Right ventricle myocardium superior (tissue), 1 donor: ENCODE results near the gene NDUFC1. TPM values are rescaled to one million over a fixed set of nuclear protein-coding genes. Genes with fewer than 3 reads are reported as not detected.
"Not testable (repeated sequence)": the region's sequence is repeated elsewhere in the genome, so short reads cannot be mapped to it uniquely, and the experiment has no call there.

Experiments
- ATAC-seq: fragments of 200-7000 bp; cut with Tn5 transposase; one replicate; pipeline ENCODE4 v1.9.1; 2020; ENCODE audit warnings: mild to moderate bottlenecking; ENCODE audit not compliant: poor library complexity
- DNase-seq: peaks from one replicate; pipeline ENCODE4 v3.0.0-alpha.2; 2020
- intact Hi-C: fragments of 100-400 bp; cut with DNase I; formaldehyde crosslinking; loops from one replicate; pipeline ENCODE4 v1.11.2; 2022
- long read RNA-seq: library from polyadenylated mRNA; unstranded; transcript quantifications from one replicate; pipeline ENCODE4 v2.0.0, GENCODE V29; 2021
- total RNA-seq: library from RNA; stranded (reverse); fragmentation: NEBNext Ultra II Directional; extraction: Animal tissue kit (Norgen Biotek cat#: 25700); gene quantifications from one replicate; pipeline ENCODE4 v1.2.1, GENCODE V29; 2021
- donor health status: DM: no; HTN: yes; CAD: no; lungs with severe emphysema.

Gene NDUFC1
- 225 TPM for total RNA-seq
- long read RNA-seq, transcript NDUFC1-209 (5 exons, 1,198 nt), result major isoform, 64 of 250 reads
- long read RNA-seq, transcript NDUFC1-211 (6 exons, 1,257 nt), result minor isoform, 5 of 250 reads
- long read RNA-seq, partial matches to known transcripts, result 164 of 250 reads
- long read RNA-seq, other reads (novel, unspliced or antisense), result 16 of 250 reads

- peak; percentile 55 for DNase-seq
- ATAC-seq, result peak; percentile 15
- intact Hi-C loops, result no loop called here
Observed at GRCh38 chr4:139301821-139302611, at the start of gene NDUFC1. TSS of gene NDUFC1 (minus strand) at chr4:139302477. CDS start at chr4:139295798, 6,679 bp downstream.

GRCh38 chr4:139337612-139338011 lies 35.3 kb upstream of the NDUFC1 start:
- no peak for ATAC-seq
- intact Hi-C loops, result no loop called here

GRCh38 chr4:139333046-139333445 lies 30.8 kb upstream of the NDUFC1 start:
- intact Hi-C loops, result no loop called here
- DNase-seq (no peak), ATAC-seq (no peak)

More at GRCh38 chr4:139337612-139338011, 35.3 kb upstream of the NDUFC1 start:
- no peak for DNase-seq

GRCh38 chr4:139331185-139331584 lies 28.9 kb upstream of the NDUFC1 start:
- ATAC-seq (no peak), DNase-seq (no peak)
- intact Hi-C loops, result no loop called here

GRCh38 chr4:139330283-139330682 lies 28.0 kb upstream of the NDUFC1 start:
- intact Hi-C loops, result no loop called here
- ATAC-seq, result no peak
- no peak for DNase-seq

DNA sequence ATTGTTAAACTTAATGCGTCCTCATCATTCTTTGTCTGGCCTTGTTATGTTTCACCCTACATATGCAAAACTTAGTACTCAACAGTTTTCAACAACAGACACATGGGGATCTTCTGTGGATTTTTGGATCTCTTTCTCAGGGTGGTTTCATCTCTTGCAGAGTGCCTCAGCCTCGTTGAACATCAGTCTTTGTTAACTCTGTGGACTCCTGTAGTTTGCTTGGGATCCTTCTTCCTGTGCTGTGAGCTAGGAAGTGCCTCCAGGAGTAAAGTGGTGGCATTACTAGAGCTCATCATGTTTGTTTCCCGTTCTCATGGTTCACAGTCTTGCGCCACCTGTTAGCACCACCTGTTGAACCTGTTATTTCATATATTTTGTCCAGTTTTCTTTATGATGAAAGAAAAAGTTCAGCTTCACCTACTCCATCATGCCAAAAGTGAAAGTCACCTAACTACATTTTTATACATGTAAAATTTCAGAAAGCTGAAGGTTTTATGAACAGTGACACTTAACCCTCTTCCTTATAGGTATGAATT lies 27.5 kb upstream of the NDUFC1 start:
- ATAC-seq, result no peak
- intact Hi-C loops, result no loop called here
- DNase-seq, result no peak

- intact Hi-C loops, result no loop called here
- ATAC-seq (no peak), DNase-seq (no peak)
Observed at GRCh38 chr4:139324620-139325019, 22.3 kb upstream of the NDUFC1 start.

DNA sequence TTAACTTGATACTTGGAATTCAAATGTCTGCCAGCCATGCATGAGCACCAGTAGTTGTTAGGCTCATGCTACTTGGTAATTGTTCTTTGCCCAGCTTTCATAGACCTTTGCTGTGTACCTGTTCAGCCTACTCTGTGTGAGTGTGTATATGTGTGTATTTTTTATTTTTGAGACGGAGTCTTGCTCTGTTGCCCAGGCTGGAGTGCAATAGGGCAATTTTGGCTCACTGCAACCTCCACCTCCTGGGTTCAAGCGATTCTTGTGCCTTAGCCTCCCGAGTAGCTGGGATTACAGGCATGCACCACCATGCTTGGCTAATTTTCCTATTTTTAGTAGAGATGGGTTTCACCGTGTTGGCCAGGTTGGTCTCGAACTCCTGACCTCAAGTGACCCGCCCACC lies 20.3 kb upstream of the NDUFC1 start:
- ATAC-seq, intact Hi-C loops, DNase-seq: not testable (repeated sequence)

GRCh38 chr4:139322070-139322469 lies 19.8 kb upstream of the NDUFC1 start:
- intact Hi-C loops, ATAC-seq, DNase-seq: not testable (repeated sequence)

DNA sequence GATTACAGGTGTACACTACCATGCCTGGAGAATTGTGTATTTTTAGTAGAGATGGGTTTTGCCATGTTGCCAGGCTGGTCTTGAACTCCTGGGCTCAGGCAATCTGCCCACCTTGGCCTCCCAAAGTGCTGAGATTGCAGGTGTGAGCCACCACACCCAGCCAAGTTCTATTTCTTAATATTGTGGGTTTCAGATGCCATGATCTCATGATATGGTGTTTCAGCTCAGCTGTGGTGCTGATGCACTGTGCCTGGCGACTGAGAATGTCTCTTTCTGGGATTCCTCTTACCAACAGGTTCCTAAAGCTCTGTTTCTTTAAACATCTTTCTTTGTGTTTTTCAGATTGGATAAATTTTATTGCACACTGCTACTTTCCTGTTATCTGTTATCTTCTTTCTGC lies 17.3 kb upstream of the NDUFC1 start:
- intact Hi-C loops, result no loop called here
- DNase-seq, result no peak
- no peak for ATAC-seq

- intact Hi-C loops, result no loop called here
- no peak for DNase-seq
- no peak for ATAC-seq
Observed at GRCh38 chr4:139317635-139318034, 15.4 kb upstream of the NDUFC1 start.

DNA sequence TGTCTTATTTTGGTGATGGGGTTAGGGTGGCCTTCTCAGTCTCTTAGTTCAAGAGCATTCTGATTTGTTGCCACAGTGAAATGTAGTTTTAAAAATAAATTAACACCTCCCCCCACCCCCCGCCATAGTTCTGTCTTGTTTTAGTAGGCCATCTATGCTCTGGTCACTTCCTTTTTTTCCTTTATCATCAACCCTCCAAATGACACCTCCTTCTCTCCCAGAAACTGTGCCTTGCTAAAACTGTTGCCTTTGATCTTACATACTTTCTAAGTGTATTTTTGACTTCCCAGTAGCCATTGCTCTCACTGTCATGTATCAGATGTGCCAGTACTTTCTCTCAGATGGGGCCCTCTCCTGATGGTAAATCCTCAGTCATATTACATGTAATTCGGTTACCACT lies 14.5 kb upstream of the NDUFC1 start:
- no peak for ATAC-seq
- intact Hi-C loops, result no loop called here
- no peak for DNase-seq

DNA sequence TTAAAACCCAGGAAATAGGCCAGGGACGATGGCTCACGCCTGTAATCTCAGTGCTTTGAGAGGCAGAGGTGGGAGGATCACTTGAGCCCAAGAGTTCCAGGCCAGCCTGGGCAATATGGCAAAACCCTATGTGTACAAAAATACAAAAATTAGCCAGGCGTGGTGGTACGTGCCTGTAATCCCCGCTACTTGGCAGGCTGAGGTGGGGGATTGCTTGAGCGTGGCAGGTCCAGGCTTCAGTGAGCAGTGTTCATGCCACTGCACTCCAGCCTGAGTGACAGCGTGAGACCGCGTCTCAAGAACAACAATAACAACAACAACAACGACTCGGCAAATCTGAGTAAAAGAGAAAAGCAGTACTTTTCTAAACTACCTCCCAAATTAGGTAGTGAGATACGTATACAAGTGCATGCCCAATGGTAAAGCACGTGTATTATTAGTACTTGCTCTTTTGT lies 13.0 kb upstream of the NDUFC1 start:
- intact Hi-C loops, result no loop called here
- no peak for DNase-seq
- ATAC-seq, result no peak

- no peak for DNase-seq
- no peak for ATAC-seq
- intact Hi-C loops, result no loop called here
Observed at GRCh38 chr4:139314047-139314800, 11.9 kb upstream of the NDUFC1 start.

DNA sequence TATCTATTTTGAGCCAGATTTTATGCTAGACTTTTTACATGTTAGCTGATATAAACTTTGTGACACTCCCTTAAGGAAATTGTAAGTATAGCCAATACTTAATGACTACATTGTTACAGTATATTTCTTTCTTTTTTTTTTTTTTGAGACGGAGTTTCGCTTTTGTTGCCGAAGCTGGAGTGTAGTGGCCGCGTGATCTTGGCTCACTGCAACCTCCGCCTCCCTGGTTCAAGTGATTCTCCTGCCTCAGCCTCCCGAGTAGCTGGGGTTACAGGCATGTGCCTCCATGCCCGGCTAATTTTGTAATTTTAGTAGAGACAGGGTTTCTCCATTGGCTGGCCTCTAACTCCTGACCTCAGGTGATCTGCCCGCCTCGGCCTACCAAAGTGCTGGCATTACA lies 11.1 kb upstream of the NDUFC1 start:
- ATAC-seq, DNase-seq, intact Hi-C loops: not testable (repeated sequence)

DNA sequence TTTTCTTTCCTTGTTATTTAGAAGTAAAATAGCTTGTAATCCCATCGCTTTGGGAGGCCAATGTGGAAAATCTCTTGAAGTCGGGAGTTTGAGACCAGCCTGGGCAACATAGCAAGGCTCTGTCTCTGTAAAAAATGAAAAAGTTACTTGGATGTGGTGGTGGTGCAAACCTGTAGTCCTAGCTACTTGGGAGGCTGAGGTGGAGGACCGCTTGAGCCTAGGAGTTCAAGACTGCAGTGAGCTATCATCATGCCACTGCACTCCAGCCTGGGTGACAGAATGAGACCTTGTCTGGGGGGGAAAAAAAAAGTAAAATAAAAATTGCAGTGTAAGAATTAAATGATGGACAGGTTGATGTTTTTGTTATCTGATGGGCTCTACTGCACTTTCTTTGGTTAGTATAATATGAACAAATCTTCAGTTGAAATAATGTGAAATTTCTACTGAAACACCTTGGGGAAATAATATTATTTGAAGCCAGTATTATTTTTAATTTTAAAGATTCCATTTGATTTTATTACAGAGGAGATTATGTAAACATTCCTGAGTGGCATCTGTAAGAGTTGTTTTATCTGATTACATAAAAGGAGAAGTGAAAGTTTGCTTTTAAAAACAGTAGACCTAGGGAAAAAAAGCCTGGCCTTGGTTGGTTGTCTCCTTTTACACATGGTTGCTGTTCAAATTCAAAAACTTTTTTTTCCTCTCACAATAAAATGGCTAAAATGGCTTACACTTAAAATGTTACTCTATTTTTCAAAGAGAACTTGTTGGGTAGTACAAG lies 10.5 kb upstream of the NDUFC1 start:
- intact Hi-C loops, result no loop called here
- ATAC-seq (no peak), DNase-seq (no peak)

DNA sequence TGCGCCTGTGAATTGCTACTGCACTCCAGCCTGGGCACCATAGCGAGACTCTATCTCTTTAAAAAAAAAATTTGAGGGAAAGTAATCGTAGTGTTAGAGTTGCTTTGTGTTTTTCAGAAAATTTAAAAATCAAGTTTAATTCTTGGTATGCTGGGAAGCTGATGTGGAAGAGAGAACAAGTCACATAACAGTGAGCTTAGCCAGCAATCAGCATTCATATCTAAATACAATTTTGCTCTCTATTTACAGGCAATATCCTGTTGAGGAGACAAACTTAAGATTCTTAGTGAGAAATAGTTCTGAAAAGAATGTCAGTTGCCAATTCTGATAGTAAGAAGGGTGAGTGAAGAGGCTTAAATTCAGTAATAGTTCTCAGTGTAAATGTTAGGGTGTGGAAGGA lies 9.6 kb upstream of the NDUFC1 start:
- no peak for ATAC-seq

DNA sequence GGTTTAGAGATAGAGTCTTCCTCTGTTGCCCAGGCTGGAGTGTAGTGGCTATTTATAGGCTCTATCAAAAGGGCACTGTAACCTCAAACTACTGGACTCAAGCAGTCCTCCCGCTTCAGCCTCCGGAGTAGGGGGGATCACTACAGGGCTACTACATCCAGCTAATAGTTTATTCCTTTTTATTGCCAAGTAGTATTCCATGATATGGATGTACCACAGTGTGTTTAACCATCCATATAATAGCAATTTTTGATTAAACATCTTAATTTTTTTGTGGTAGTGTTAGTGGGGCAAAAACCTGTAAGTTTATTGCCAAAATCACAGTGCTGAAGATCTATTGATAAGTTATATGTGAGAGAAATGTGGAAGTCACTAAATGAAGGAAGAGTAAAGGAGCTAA lies 2.6 kb upstream of the NDUFC1 start:
- no peak for DNase-seq
- ATAC-seq, result no peak
- intact Hi-C loops, result no loop called here

More for the DNA sequence above, 9.6 kb upstream of the NDUFC1 start:
- intact Hi-C loops, result no loop called here
- no peak for DNase-seq
